SU-DHL-6 (cell line): ENCODE data around the gene PTPN14.

Experiments used
- H2AFZ ChIP-seq: fragments of 200-600 bp; sonication (generic); 2 replicates; pipeline ENCODE4 v1.6.1; 2014; ENCODE audit warnings: low read depth, mild to moderate bottlenecking, moderate library complexity, mixed read lengths, antibody characterized with exemption, low read length; ENCODE audit not compliant: severe bottlenecking
- H3F3A ChIP-seq: fragments of 200-600 bp; shearing (Covaris generic); 2 replicates; pipeline ENCODE4 v1.6.0; 2016; ENCODE audit warnings: antibody characterized with exemption, mild to moderate bottlenecking; ENCODE audit not compliant: insufficient read depth
- H3K27ac ChIP-seq: fragments of 200-600 bp; sonication (generic); 2 replicates; pipeline ENCODE4 v1.5.1; 2016; ENCODE audit warnings: low read depth, mild to moderate bottlenecking, low read length, moderate library complexity, mixed read lengths
- H3K27me3 ChIP-seq: fragments of 200-600 bp; sonication (generic), shearing (Covaris generic); 2 replicates; pipeline ENCODE4 v1.6.0; 2014; ENCODE audit warnings: mild to moderate bottlenecking, low read length
- H3K36me3 ChIP-seq: fragments of 200-600 bp; sonication (generic); 2 replicates; pipeline ENCODE4 v1.6.1; 2014; ENCODE audit warnings: mild to moderate bottlenecking, low read length, mixed read lengths
- H3K4me2 ChIP-seq: fragments of 300-600, 200-600 bp; shearing (Covaris generic), sonication (generic); 2 replicates; pipeline ENCODE4 v1.6.0; 2014; ENCODE audit warnings: low read length, low read depth, mild to moderate bottlenecking; ENCODE audit not compliant: poor library complexity, severe bottlenecking
- H3K4me3 ChIP-seq: fragments of 200-600 bp; sonication (generic); 2 replicates; pipeline ENCODE4 v1.5.1; 2014; ENCODE audit warnings: antibody characterized with exemption, low read length, mild to moderate bottlenecking, mixed read lengths; ENCODE audit not compliant: insufficient read depth, poor library complexity, severe bottlenecking
- H3K79me2 ChIP-seq: fragments of 200-600 bp; sonication (generic); 2 replicates; pipeline ENCODE4 v1.6.1; 2014; ENCODE audit warnings: mild to moderate bottlenecking, low read length, moderate library complexity; ENCODE audit not compliant: insufficient read depth
- H3K9ac ChIP-seq: fragments of 200-600 bp; sonication (generic); 2 replicates; pipeline ENCODE4 v1.7.0; 2014; ENCODE audit warnings: mild to moderate bottlenecking, low read length
- H3K9me2 ChIP-seq: fragments of 200-600 bp; sonication (generic); replicated peaks from 2 replicates; pipeline ENCODE4 v1.6.1; 2014; ENCODE audit warnings: low read length; ENCODE audit not compliant: insufficient read depth
- H3K9me3 ChIP-seq: fragments of 200-600 bp; sonication (generic); 2 replicates; pipeline ENCODE4 v1.6.1; 2014; ENCODE audit warnings: low read length, mixed read lengths; ENCODE audit not compliant: insufficient read depth
- H4K20me1 ChIP-seq: fragments of 200-600 bp; sonication (generic); 2 replicates; pipeline ENCODE4 v1.6.1; 2014; ENCODE audit warnings: low read depth, mild to moderate bottlenecking, antibody characterized with exemption, low read length, moderate library complexity, mixed read lengths
- EZH2phosphoT487 ChIP-seq: fragments of 200-600 bp; sonication (generic), shearing (Covaris generic); conservative IDR thresholded peaks from 2 replicates; pipeline ENCODE4 v1.6.1; 2018; ENCODE audit warnings: mild to moderate bottlenecking, antibody characterized with exemption, low read length, moderate library complexity, mixed read lengths
- TF ChIP-seq, protein P1 (sequence below): fragments of 200-600 bp; sonication (generic); IDR thresholded peaks from one replicate; pipeline ENCODE4 v1.5.1; 2017; ENCODE audit warnings: antibody characterized with exemption, mild to moderate bottlenecking, low read length, moderate library complexity; ENCODE audit not compliant: insufficient read depth, poor library complexity, severe bottlenecking

Gene PTPN14

DNA sequence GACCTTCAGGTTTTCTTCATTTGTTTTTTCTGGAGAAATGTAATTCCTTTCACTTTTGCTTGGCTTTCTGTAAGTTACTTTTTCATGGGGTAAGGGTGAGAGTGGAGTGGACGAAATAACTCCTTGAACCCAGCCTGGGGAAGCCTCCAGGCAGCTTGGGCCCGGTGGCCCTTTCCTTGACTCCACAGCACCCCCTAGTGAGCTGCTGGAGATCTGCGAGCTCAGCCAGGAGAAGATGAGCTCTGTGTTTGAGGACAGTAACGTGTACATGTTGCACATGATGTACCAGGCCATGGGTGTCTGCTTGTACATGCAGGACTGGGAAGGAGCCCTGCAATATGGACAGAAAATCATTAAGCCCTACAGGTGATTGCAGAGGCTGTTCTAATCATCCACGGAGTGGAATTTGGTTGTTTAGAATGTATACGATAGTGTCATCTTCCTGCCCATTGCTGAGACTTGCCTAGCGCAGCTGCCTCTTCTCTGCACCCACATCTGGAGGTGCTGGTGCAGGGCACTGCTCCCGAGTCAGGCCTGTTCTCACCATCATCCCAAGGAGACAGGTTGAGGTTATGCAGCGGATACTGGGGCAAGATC, 219.5 kb downstream of the PTPN14 start:
- H3K36me3 ChIP-seq, result no peaks in the 10 kb centered on the region
- H3K9me2 ChIP-seq, result no peaks in the 10 kb centered on the region
- TF ChIP-seq, protein P1, sequence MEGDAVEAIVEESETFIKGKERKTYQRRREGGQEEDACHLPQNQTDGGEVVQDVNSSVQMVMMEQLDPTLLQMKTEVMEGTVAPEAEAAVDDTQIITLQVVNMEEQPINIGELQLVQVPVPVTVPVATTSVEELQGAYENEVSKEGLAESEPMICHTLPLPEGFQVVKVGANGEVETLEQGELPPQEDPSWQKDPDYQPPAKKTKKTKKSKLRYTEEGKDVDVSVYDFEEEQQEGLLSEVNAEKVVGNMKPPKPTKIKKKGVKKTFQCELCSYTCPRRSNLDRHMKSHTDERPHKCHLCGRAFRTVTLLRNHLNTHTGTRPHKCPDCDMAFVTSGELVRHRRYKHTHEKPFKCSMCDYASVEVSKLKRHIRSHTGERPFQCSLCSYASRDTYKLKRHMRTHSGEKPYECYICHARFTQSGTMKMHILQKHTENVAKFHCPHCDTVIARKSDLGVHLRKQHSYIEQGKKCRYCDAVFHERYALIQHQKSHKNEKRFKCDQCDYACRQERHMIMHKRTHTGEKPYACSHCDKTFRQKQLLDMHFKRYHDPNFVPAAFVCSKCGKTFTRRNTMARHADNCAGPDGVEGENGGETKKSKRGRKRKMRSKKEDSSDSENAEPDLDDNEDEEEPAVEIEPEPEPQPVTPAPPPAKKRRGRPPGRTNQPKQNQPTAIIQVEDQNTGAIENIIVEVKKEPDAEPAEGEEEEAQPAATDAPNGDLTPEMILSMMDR, result peak; percentile 59
- TF ChIP-seq EZH2phosphoT487, result no peak
- H3K4me2 ChIP-seq, result no peak overlapping the region
- no peaks in the 10 kb centered on the region for H3K9me3 ChIP-seq
- no peak overlapping the region for H3K27ac ChIP-seq
- no peaks in the 10 kb centered on the region for H3K27me3 ChIP-seq
- no peak overlapping the region for H2AFZ ChIP-seq
- no peak overlapping the region for H3K4me3 ChIP-seq
- H3F3A ChIP-seq, result no peaks in the 10 kb centered on the region
- no peaks in the 10 kb centered on the region for H3K79me2 ChIP-seq
- H3K9ac ChIP-seq, result no peak overlapping the region
- no peaks in the 10 kb centered on the region for H4K20me1 ChIP-seq

DNA sequence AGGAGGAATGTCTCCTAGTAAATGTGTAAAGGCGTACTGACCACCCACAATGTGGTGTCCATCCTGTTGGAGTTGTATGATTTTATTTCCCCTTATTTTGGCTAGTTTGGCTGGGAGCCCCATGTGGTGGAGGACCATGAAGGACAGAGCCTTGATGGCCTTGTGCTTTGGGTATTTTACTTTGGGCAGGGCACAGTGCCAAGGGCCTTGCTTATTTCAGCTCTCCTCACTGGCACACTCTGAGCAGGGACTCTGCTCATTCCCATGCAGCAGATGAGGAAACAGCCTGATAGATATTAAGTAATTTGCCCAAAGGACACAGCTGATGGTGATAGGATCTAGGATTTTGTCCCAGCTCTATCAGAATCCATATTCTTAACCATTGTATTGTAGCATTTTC, 220.2 kb downstream of the PTPN14 start:
- H2AFZ ChIP-seq, result no peak overlapping the region
- no peaks in the 10 kb centered on the region for H3K9me2 ChIP-seq
- TF ChIP-seq, protein P1, result no peak
- no peak for TF ChIP-seq EZH2phosphoT487
- H3K9ac ChIP-seq, result no peak overlapping the region
- H3K79me2 ChIP-seq, result no peaks in the 10 kb centered on the region
- H3K4me3 ChIP-seq, result no peak overlapping the region
- H3F3A ChIP-seq, result no peaks in the 10 kb centered on the region
- H3K27me3 ChIP-seq, result no peaks in the 10 kb centered on the region
- H3K4me2 ChIP-seq, result no peak overlapping the region
- no peak overlapping the region for H3K27ac ChIP-seq
- no peaks in the 10 kb centered on the region for H3K9me3 ChIP-seq
- H4K20me1 ChIP-seq, result no peaks in the 10 kb centered on the region
- H3K36me3 ChIP-seq, result no peaks in the 10 kb centered on the region

- H3K27me3 ChIP-seq, result no peaks in the 10 kb centered on the region
- H4K20me1 ChIP-seq, result no peaks in the 10 kb centered on the region
- H3K9ac ChIP-seq, result no peak overlapping the region
- no peak overlapping the region for H3K4me2 ChIP-seq
- no peak overlapping the region for H2AFZ ChIP-seq
- H3K36me3 ChIP-seq, result no peaks in the 10 kb centered on the region
- TF ChIP-seq EZH2phosphoT487, result no peak
- TF ChIP-seq, protein P1, result no peak
- H3F3A ChIP-seq, result no peaks in the 10 kb centered on the region
- no peaks in the 10 kb centered on the region for H3K9me2 ChIP-seq
- no peaks in the 10 kb centered on the region for H3K79me2 ChIP-seq
- H3K9me3 ChIP-seq, result no peaks in the 10 kb centered on the region
- no peak overlapping the region for H3K27ac ChIP-seq
- no peak overlapping the region for H3K4me3 ChIP-seq
Observed at GRCh38 chr1:214330715-214331114, 220.7 kb downstream of the PTPN14 start.
